NCI-H1436 treated with DMSO at 0.1 percent for 48 hours (cell line): Measurements from ENCODE around the gene CBX6.
A peak's percentile ranks its signal among the peaks of the same experiment; 100 is the strongest.

ENCODE experiments used
- DNase-seq: peaks from one replicate; lab custom pipeline; 2025; lab: John Stamatoyannopoulos, UW

Gene CBX6

GRCh38 chr22:38840129-38840528, 31.9 kb downstream of the CBX6 start:
- DNase-seq = no peak

- DNase-seq = no peak
Measured at GRCh38 chr22:38839686-38840085, 32.3 kb downstream of the CBX6 start.

- no peak for DNase-seq
Measured at GRCh38 chr22:38837414-38837928, 34.5 kb downstream of the CBX6 start.

- no peak for DNase-seq
Measured at GRCh38 chr22:38835888-38836301, 36.1 kb downstream of the CBX6 start.

GRCh38 chr22:38834991-38835390, 37.0 kb downstream of the CBX6 start:
- no peak for DNase-seq

GRCh38 chr22:38834215-38834953, 37.6 kb downstream of the CBX6 start:
- no peak for DNase-seq

- no peak for DNase-seq
Measured at GRCh38 chr22:38833061-38833460, 39.0 kb downstream of the CBX6 start.

- DNase-seq = peak; percentile 20
Measured at GRCh38 chr22:38832005-38832978, 39.7 kb downstream of the CBX6 start.

GRCh38 chr22:38831166-38831945, 40.7 kb downstream of the CBX6 start:
- no peak for DNase-seq

- no peak for DNase-seq
Measured at GRCh38 chr22:38830845-38831108, 41.2 kb downstream of the CBX6 start.

- no peak for DNase-seq
Measured at GRCh38 chr22:38830026-38830844, 41.8 kb downstream of the CBX6 start.

GRCh38 chr22:38829485-38829884, 42.5 kb downstream of the CBX6 start:
- no peak for DNase-seq

- no peak for DNase-seq
Measured at GRCh38 chr22:38828616-38829205, 43.3 kb downstream of the CBX6 start.

- DNase-seq = no peak
Measured at GRCh38 chr22:38828191-38828590, 43.8 kb downstream of the CBX6 start.

GRCh38 chr22:38827510-38827909, 44.5 kb downstream of the CBX6 start:
- no peak for DNase-seq

- no peak for DNase-seq
Measured at GRCh38 chr22:38826801-38827200, 45.2 kb downstream of the CBX6 start.

- DNase-seq = no peak
Measured at GRCh38 chr22:38826386-38826785, 45.6 kb downstream of the CBX6 start.

- DNase-seq = no peak
Measured at GRCh38 chr22:38824585-38824984, 47.4 kb downstream of the CBX6 start.

GRCh38 chr22:38823637-38824036, 48.4 kb downstream of the CBX6 start:
- no peak for DNase-seq

GRCh38 chr22:38823076-38823475, 48.9 kb downstream of the CBX6 start:
- no peak for DNase-seq

GRCh38 chr22:38820020-38820419, 52.0 kb downstream of the CBX6 start:
- DNase-seq = no peak
